Activated T-cell treated with anti-CD3 and anti-CD28 coated beads, Interleukin-2, amount 50 U/mL, for 24 hours (primary cell): ENCODE measurements around the gene ULK2.
"Not testable (repeated sequence)": the region's sequence is repeated elsewhere in the genome, so short reads cannot be mapped to it uniquely, and the experiment has no call there.

Experiments
- DNase-seq: peaks from one replicate; pipeline ENCODE4 v3.0.0-alpha.2; 2020
- H3K27ac Mint-ChIP-seq: 2 replicates; pipeline ENCODE4 v1.8.0; 2020; ENCODE audit warnings: mild to moderate bottlenecking, mixed read lengths
- H3K27me3 Mint-ChIP-seq: 2 replicates; pipeline ENCODE4 v1.8.0; 2020; ENCODE audit warnings: mixed read lengths
- H3K36me3 Mint-ChIP-seq: 2 replicates; pipeline ENCODE4 v1.8.0; 2020; ENCODE audit warnings: low read depth, mixed read lengths
- H3K4me1 Mint-ChIP-seq: 2 replicates; pipeline ENCODE4 v1.8.0; 2020; ENCODE audit warnings: low read depth, mixed read lengths
- H3K4me3 Mint-ChIP-seq: 2 replicates; pipeline ENCODE4 v1.8.0; 2020; ENCODE audit warnings: mild to moderate bottlenecking, moderate library complexity, mixed read lengths
- H3K9me3 Mint-ChIP-seq: 2 replicates; pipeline ENCODE4 v1.8.0; 2020; ENCODE audit warnings: mixed read lengths

The ULK2 gene

GRCh38 chr17:19883537-19884215 is 15.9 kb upstream of the ULK2 start:
- Mint-ChIP-seq H3K9me3 (no peaks in the 10 kb centered on the region), H3K4me3 (no peak overlapping the region), H3K27ac (no peak overlapping the region), H3K36me3 (no peaks in the 10 kb centered on the region), H3K4me1 (peaks cover 5% of the 10 kb centered on the region), H3K27me3 (no peaks in the 10 kb centered on the region)
- DNase-seq = no peak

GRCh38 chr17:19880393-19880792 is 12.7 kb upstream of the ULK2 start:
- Mint-ChIP-seq H3K4me3 (no peak overlapping the region), H3K27me3 (no peaks in the 10 kb centered on the region), H3K4me1 (peaks cover 32% of the 10 kb centered on the region), H3K27ac (no peak overlapping the region), H3K36me3 (no peaks in the 10 kb centered on the region), H3K9me3 (no peaks in the 10 kb centered on the region)
- DNase-seq = no peak

- no peaks in the 10 kb centered on the region for H3K36me3 Mint-ChIP-seq
- H3K27ac Mint-ChIP-seq = no peak overlapping the region
- no peak for DNase-seq
- no peak overlapping the region for H3K4me3 Mint-ChIP-seq
- peaks cover 32% of the 10 kb centered on the region for H3K4me1 Mint-ChIP-seq
- no peaks in the 10 kb centered on the region for H3K27me3 Mint-ChIP-seq
- no peaks in the 10 kb centered on the region for H3K9me3 Mint-ChIP-seq
Measured at GRCh38 chr17:19877364-19877945, 9.7 kb upstream of the ULK2 start.

- H3K27me3 Mint-ChIP-seq = no peaks in the 10 kb centered on the region
- no peaks in the 10 kb centered on the region for H3K9me3 Mint-ChIP-seq
- H3K4me1 Mint-ChIP-seq = peaks cover 32% of the 10 kb centered on the region
- H3K36me3 Mint-ChIP-seq = no peaks in the 10 kb centered on the region
- H3K4me3 Mint-ChIP-seq = peak overlapping the region; percentile 18
- peak overlapping the region; percentile 59 for H3K27ac Mint-ChIP-seq
- DNase-seq = peak; percentile 47
Measured at GRCh38 chr17:19876529-19877161, 8.9 kb upstream of the ULK2 start.

GRCh38 chr17:19874256-19874655 is 6.5 kb upstream of the ULK2 start:
- Mint-ChIP-seq H3K27ac (no peak overlapping the region), H3K27me3 (no peaks in the 10 kb centered on the region), H3K4me3 (no peak overlapping the region), H3K4me1 (peaks cover 37% of the 10 kb centered on the region), H3K36me3 (no peaks in the 10 kb centered on the region), H3K9me3 (no peaks in the 10 kb centered on the region)
- DNase-seq = no peak

GRCh38 chr17:19873346-19873745 is 5.6 kb upstream of the ULK2 start:
- H3K4me1 Mint-ChIP-seq = peaks cover 32% of the 10 kb centered on the region
- no peak for DNase-seq
- H3K27me3 Mint-ChIP-seq = no peaks in the 10 kb centered on the region
- H3K27ac Mint-ChIP-seq = no peak overlapping the region
- no peaks in the 10 kb centered on the region for H3K9me3 Mint-ChIP-seq
- no peaks in the 10 kb centered on the region for H3K36me3 Mint-ChIP-seq
- no peak overlapping the region for H3K4me3 Mint-ChIP-seq

- Mint-ChIP-seq H3K27ac (no peak overlapping the region), H3K4me3 (peak overlapping the region; percentile 4), H3K27me3 (no peaks in the 10 kb centered on the region), H3K9me3 (no peaks in the 10 kb centered on the region), H3K36me3 (peaks cover 6% of the 10 kb centered on the region), H3K4me1 (peaks cover 24% of the 10 kb centered on the region)
- DNase-seq = no peak
Measured at GRCh38 chr17:19868079-19868395, 301 bp upstream of the ULK2 start.

- Mint-ChIP-seq H3K4me1 (peaks cover 24% of the 10 kb centered on the region), H3K27ac (peak overlapping the region; percentile 72), H3K27me3 (no peaks in the 10 kb centered on the region), H3K36me3 (peaks cover 9% of the 10 kb centered on the region), H3K9me3 (no peaks in the 10 kb centered on the region), H3K4me3 (peak overlapping the region; percentile 81)
- DNase-seq = peak; percentile 76
Measured at GRCh38 chr17:19867079-19867328, 732 bp downstream of the ULK2 start.

GRCh38 chr17:19865021-19865420 is 2.7 kb downstream of the ULK2 start:
- H3K27me3 Mint-ChIP-seq = no peaks in the 10 kb centered on the region
- H3K4me3 Mint-ChIP-seq = peak overlapping the region; percentile 3

GRCh38 chr17:19860647-19861177 is 7.0 kb downstream of the ULK2 start:
- not testable (repeated sequence) for DNase-seq, H3K4me1 Mint-ChIP-seq

More at GRCh38 chr17:19865021-19865420, 2.7 kb downstream of the ULK2 start:
- no peak overlapping the region for H3K27ac Mint-ChIP-seq
- H3K4me1 Mint-ChIP-seq = peaks cover 22% of the 10 kb centered on the region
- H3K36me3 Mint-ChIP-seq = peaks cover 13% of the 10 kb centered on the region
- no peaks in the 10 kb centered on the region for H3K9me3 Mint-ChIP-seq
- DNase-seq = no peak

GRCh38 chr17:19857640-19858039 is 10.1 kb downstream of the ULK2 start:
- peaks cover 7% of the 10 kb centered on the region for H3K36me3 Mint-ChIP-seq
- H3K4me3 Mint-ChIP-seq = no peak overlapping the region
- DNase-seq = no peak
- no peaks in the 10 kb centered on the region for H3K9me3 Mint-ChIP-seq
- no peaks in the 10 kb centered on the region for H3K27me3 Mint-ChIP-seq
- H3K4me1 Mint-ChIP-seq = no peaks in the 10 kb centered on the region
- no peak overlapping the region for H3K27ac Mint-ChIP-seq

More at GRCh38 chr17:19860647-19861177, 7.0 kb downstream of the ULK2 start:
- H3K36me3 Mint-ChIP-seq = peaks cover 14% of the 10 kb centered on the region
- H3K9me3 Mint-ChIP-seq, H3K27ac Mint-ChIP-seq, H3K27me3 Mint-ChIP-seq, H3K4me3 Mint-ChIP-seq: not testable (repeated sequence)

GRCh38 chr17:19833914-19834313 is 33.8 kb downstream of the ULK2 start:
- peaks cover 5% of the 10 kb centered on the region for H3K4me1 Mint-ChIP-seq
- peaks cover 5% of the 10 kb centered on the region for H3K9me3 Mint-ChIP-seq
- no peak overlapping the region for H3K4me3 Mint-ChIP-seq
- peaks cover 53% of the 10 kb centered on the region for H3K36me3 Mint-ChIP-seq
- no peak overlapping the region for H3K27ac Mint-ChIP-seq
- H3K27me3 Mint-ChIP-seq = no peaks in the 10 kb centered on the region
- DNase-seq = no peak

GRCh38 chr17:19830061-19830460 is 37.7 kb downstream of the ULK2 start:
- Mint-ChIP-seq H3K27ac (no peak overlapping the region), H3K9me3 (peaks cover 5% of the 10 kb centered on the region), H3K36me3 (peaks cover 49% of the 10 kb centered on the region), H3K4me1 (peaks cover 5% of the 10 kb centered on the region), H3K27me3 (no peaks in the 10 kb centered on the region), H3K4me3 (no peak overlapping the region)
- no peak for DNase-seq

- Mint-ChIP-seq H3K9me3 (no peaks in the 10 kb centered on the region), H3K4me3 (no peak overlapping the region), H3K27me3 (no peaks in the 10 kb centered on the region), H3K27ac (no peak overlapping the region), H3K36me3 (peaks cover 48% of the 10 kb centered on the region), H3K4me1 (no peaks in the 10 kb centered on the region)
- DNase-seq = no peak
Measured at GRCh38 chr17:19812407-19812806, 55.3 kb downstream of the ULK2 start.

GRCh38 chr17:19805006-19805405 is 62.7 kb downstream of the ULK2 start:
- Mint-ChIP-seq H3K4me3 (no peak overlapping the region), H3K36me3 (peaks cover 34% of the 10 kb centered on the region), H3K9me3 (no peaks in the 10 kb centered on the region), H3K27me3 (no peaks in the 10 kb centered on the region), H3K4me1 (peaks cover 15% of the 10 kb centered on the region), H3K27ac (no peak overlapping the region)
- no peak for DNase-seq
